ENCODE measurements around the gene MCF2L2.
"Not testable (repeated sequence)": the region's sequence is repeated elsewhere in the genome, so short reads cannot be mapped to it uniquely, and the experiment has no call there.

Gene MCF2L2

GRCh38 chr3:183239046-183239445, 189.4 kb downstream of the MCF2L2 start:
- DNase-seq (ENCODE audit: low read depth in 2 of 2), result no peak

- no peak for DNase-seq (ENCODE audit: low read depth in 2 of 2)
Observed at GRCh38 chr3:183233966-183234365, 194.5 kb downstream of the MCF2L2 start.

GRCh38 chr3:183230826-183231225, 197.6 kb downstream of the MCF2L2 start:
- no peak for DNase-seq (ENCODE audit: low read depth in 2 of 2)

GRCh38 chr3:183230251-183230650, 198.2 kb downstream of the MCF2L2 start:
- not testable (repeated sequence) for DNase-seq (ENCODE audit: low read depth in 2 of 2)

- DNase-seq (ENCODE audit: low read depth in 2 of 2), result no peak
Observed at GRCh38 chr3:183229178-183229577, 199.2 kb downstream of the MCF2L2 start.

- no peak for DNase-seq (ENCODE audit: low read depth in 2 of 2)
Observed at GRCh38 chr3:183227586-183227985, 200.8 kb downstream of the MCF2L2 start.

GRCh38 chr3:183226333-183226890, 202.0 kb downstream of the MCF2L2 start:
- DNase-seq (ENCODE audit: low read depth in 2 of 2), result no peak

- no peak for DNase-seq (ENCODE audit: low read depth in 2 of 2)
Observed at GRCh38 chr3:183224180-183224970, 204.0 kb downstream of the MCF2L2 start.

- no peak for DNase-seq (ENCODE audit: low read depth in 2 of 2)
Observed at GRCh38 chr3:183222631-183223235, 205.7 kb downstream of the MCF2L2 start.

- DNase-seq (ENCODE audit: low read depth in 2 of 2), result no peak
Observed at GRCh38 chr3:183220828-183221227, 207.6 kb downstream of the MCF2L2 start.

GRCh38 chr3:183218826-183219225, 209.6 kb downstream of the MCF2L2 start:
- DNase-seq (ENCODE audit: low read depth in 2 of 2), result no peak

GRCh38 chr3:183217548-183218332, 210.7 kb downstream of the MCF2L2 start:
- DNase-seq (ENCODE audit: low read depth in 2 of 2), result no peak

- DNase-seq (ENCODE audit: low read depth in 2 of 2), result no peak
Observed at GRCh38 chr3:183215591-183216202, 212.7 kb downstream of the MCF2L2 start.

GRCh38 chr3:183214277-183214612, 214.2 kb downstream of the MCF2L2 start:
- DNase-seq (ENCODE audit: low read depth in 2 of 2), result no peak

- DNase-seq (ENCODE audit: low read depth in 2 of 2), result no peak
Observed at GRCh38 chr3:183213415-183214276, 214.8 kb downstream of the MCF2L2 start.

- no peak for DNase-seq (ENCODE audit: low read depth in 2 of 2)
Observed at GRCh38 chr3:183212565-183212964, 215.9 kb downstream of the MCF2L2 start.

- DNase-seq (ENCODE audit: low read depth in 2 of 2), result no peak
Observed at GRCh38 chr3:183212096-183212495, 216.3 kb downstream of the MCF2L2 start.

GRCh38 chr3:183211352-183211751, 217.1 kb downstream of the MCF2L2 start:
- no peak for DNase-seq (ENCODE audit: low read depth in 2 of 2)

- DNase-seq (ENCODE audit: low read depth in 2 of 2), result peak; percentile 27 to 32
Observed at GRCh38 chr3:183210862-183211341, 217.5 kb downstream of the MCF2L2 start.

- no peak for DNase-seq (ENCODE audit: low read depth in 2 of 2)
Observed at GRCh38 chr3:183210341-183210740, 218.1 kb downstream of the MCF2L2 start.

GRCh38 chr3:183208800-183209199, 219.6 kb downstream of the MCF2L2 start:
- no peak for DNase-seq (ENCODE audit: low read depth in 2 of 2)
